Tibial nerve (tissue), 4 donors: Measurements from ENCODE around the gene AMZ2. TPM values are rescaled to one million over a fixed set of nuclear protein-coding genes. Genes with fewer than 3 reads are reported as not detected.

Experiments
- DNase-seq, 2 donors: peaks; one replicate each; pipeline ENCODE4 v3.0.0-alpha.2; 2019; ENCODE audit warnings: low spot score in 2 of 2
- H3K27ac ChIP-seq, 4 donors: fragments of 200-600 bp; sonication (generic) in 3 of 4; one replicate each; pipeline ENCODE4 v1.5.1; 2017 to 2019; ENCODE audit warnings: mild to moderate bottlenecking in 1 of 4
- H3K27me3 ChIP-seq, 2 donors: fragments of 200-600 bp; sonication (generic) in 1 of 2; one replicate each; pipeline versions ENCODE4 v1.5.1 to v1.6.0; 2017 to 2019
- H3K36me3 ChIP-seq, 3 donors: fragments of 200-600 bp; sonication (generic); one replicate each; pipeline ENCODE4 v1.5.1; 2018 to 2019
- H3K4me1 ChIP-seq, 4 donors: fragments of 200-600 bp; sonication (generic) in 3 of 4; one replicate each; pipeline ENCODE4 v1.5.1; 2017 to 2019
- H3K4me3 ChIP-seq, 4 donors: fragments of 200-600 bp; sonication (generic) in 3 of 4; one replicate each; pipeline ENCODE4 v1.5.1; 2017 to 2019; ENCODE audit warnings: mild to moderate bottlenecking in 1 of 4, moderate library complexity in 1 of 4
- H3K9me3 ChIP-seq, 4 donors: fragments of 200-600 bp; sonication (generic) in 3 of 4; one replicate each; pipeline ENCODE4 v1.5.1; 2017 to 2019
- CTCF ChIP-seq, 5 experiments: fragments of 200-600 bp in 3 of 5; fragments of 450-650 bp in 2 of 5; sonication (generic) in 3 of 5; IDR thresholded peaks; one replicate each; pipeline ENCODE4 v1.5.1; 2016 to 2019; ENCODE audit warnings: antibody characterized with exemption in 5 of 5, mild to moderate bottlenecking in 3 of 5, moderate library complexity in 2 of 5
- EP300 ChIP-seq, 2 donors: sonication (generic); formaldehyde crosslinking; IDR thresholded peaks; one replicate each; pipeline ENCODE4 v1.6.1; 2017; ENCODE audit warnings: antibody characterized with exemption in 2 of 2, mild to moderate bottlenecking in 1 of 2
- POLR2A ChIP-seq, 2 donors: fragments of 450-650 bp; IDR thresholded peaks; one replicate each; pipeline ENCODE4 v1.6.1; 2017; ENCODE audit warnings: antibody characterized with exemption in 2 of 2, mild to moderate bottlenecking in 2 of 2, moderate library complexity in 2 of 2
- WGBS, 2 donors: methylation state at CpG; one replicate each; pipeline ENCODE4 v1.1.5; 2018; 5-methylcytosine and 5-hydroxymethylcytosine counted together
- total RNA-seq, 4 donors: library from RNA; depleted of rRNA; stranded (reverse); fragments of >200 nt; gene quantifications; one replicate each; pipeline ENCODE4 v1.1.0, GENCODE V29; 2016

The AMZ2 gene
- total RNA-seq, 4 donors from 2014 or later, result 27.6 to 38.2 (median 31.7) TPM

DNA sequence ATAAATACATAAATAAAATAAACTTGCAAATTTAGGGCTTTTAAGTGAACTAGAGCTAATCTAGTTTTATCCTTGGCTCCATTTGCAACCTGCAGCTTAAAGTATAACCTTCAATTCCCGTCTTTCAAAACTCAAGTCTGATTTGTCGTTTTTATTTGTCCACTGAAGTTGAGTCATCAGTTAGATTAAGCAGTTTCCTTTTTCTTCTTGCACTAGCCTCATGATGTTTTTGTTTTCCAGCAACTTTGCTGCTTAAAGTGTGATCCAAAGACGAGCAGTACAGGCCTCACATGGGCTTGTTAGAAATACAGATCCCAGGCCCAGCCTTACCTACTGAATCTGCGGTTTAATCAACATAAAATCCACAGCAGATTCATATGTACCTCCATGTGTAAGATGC lies 57.3 kb downstream of the AMZ2 start:
- Histone ChIP-seq H3K36me3 (no peaks in the 10 kb centered on the region), H3K4me1 (peaks cover 0 to 7% (median 0%) of the 10 kb centered on the region in 4 donors), H3K27me3 (no peaks in the 10 kb centered on the region), H3K27ac (no peak overlapping the region), H3K4me3 (no peak overlapping the region), H3K9me3 (no peaks in the 10 kb centered on the region)
- no peak for DNase-seq
- 73 to 76% methylated on average over 4 of the region's 4 CpGs for WGBS, 2 donors
- TF ChIP-seq CTCF (IDR thresholded peaks at IDR 0.05), result no peak
- TF ChIP-seq POLR2A (IDR thresholded peaks at IDR 0.05), result no peak
- TF ChIP-seq EP300 (IDR thresholded peaks at IDR 0.05), result no peak

Other genes with a start within 250 kb of the AMZ2 start
- gene KPNA2, start 212.3 kb upstream of the AMZ2 start, total RNA-seq, result 10 to 100 TPM; 10.4 to 18.3 (median 16.4) TPM
- under 1 TPM in 2 of 4 donors, not detected in 2; 0.20 to 0.90 TPM for gene SLC16A6, start 43.1 kb downstream of the AMZ2 start, total RNA-seq
- gene ARSG, start 43.5 kb downstream of the AMZ2 start, total RNA-seq, result 10 to 100 TPM in 1 of 4 donors, 1 to 10 TPM in 3; 2.1 to 11.4 (median 4.1) TPM
- gene WIPI1, start 209.5 kb downstream of the AMZ2 start, total RNA-seq, result 100 to 1,000 TPM in 1 of 4 donors, 10 to 100 TPM in 3; 71.4 to 131 (median 77.2) TPM